Stimulated activated CD8-positive, alpha-beta memory T cell treated with anti-CD3 and anti-CD28 coated beads, Interleukin-4, amount 100 ng/mL, for 1 hour (primary cell): ENCODE data around the gene COPS3.

Source experiments
- DNase-seq, 2 donors: peaks; one replicate each; pipeline ENCODE4 v3.0.0-alpha.2; 2020; ENCODE audit warnings: low read depth in 2 of 2, low spot score in 1 of 2

COPS3 gene

DNA sequence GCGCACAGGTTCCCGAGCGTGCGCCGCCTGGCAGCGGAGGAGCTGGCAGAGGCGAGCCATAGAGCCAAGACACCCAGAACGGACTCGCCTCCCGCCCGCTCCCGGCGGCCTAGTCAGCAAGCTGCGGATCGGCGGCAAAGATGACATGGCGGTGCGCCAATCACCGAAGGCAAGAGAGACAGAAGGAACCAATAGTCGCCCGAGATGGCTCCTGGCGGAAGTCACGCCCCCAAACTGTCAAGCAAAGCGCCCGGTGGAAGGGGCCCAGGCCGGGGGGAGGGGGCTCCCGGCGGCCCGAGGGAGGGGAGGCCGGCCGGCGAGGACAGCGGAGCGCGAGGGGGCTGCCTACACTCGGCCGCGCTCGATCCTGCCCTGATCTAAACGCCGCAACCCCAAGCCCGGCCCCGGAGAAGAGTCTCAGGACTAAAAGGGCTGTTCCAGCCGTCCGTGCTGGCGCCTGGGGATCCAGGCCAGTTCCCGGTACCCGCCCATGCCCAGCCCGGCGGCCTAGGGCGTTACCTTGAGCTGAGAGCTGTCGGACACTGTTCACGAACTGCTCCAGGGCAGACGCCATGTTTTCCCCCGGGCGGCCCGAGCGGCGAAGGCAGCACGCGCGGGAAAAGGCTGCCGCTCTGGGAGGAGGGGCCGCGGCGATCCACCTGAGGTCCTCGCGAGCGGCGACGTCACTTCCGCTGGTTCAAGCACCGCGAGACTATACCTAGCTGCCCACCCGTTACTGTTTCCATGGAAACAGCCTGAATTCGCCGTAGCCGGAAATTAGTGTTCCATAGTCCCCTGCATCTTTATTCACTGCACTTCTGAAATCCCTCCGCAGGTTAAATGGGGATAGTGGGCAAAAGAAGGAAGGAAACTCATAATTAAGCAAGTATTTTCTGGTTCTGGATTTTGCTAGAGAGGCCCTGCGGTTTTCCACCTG is at the start of gene COPS3:
COPS3 (minus strand) TSS at position 634 of the 937 bp plus-strand sequence; CDS start at position 574, 60 bp downstream.
- DNase-seq: peak; percentile 91 to 95

DNA sequence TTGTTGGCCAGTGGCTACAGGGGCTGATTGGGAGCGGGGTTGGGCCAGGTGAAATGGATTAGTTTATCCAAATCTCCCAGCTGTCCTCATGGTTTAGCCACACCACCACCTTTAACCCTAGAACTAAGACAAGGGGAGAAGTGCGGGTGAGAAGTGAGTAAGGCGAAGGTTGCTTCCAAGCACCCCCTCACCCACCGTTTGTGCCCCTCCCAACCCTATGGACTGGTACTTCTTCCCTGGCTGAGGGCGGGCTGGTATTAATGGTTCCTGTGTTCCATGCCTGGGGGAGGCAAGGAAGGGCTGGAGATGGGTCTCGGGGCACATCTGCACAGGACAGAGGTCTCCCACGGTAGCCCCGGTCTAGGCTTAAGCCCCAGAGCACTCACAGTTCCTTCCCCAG is 47.2 kb upstream of the COPS3 start:
- DNase-seq: no peak

DNA sequence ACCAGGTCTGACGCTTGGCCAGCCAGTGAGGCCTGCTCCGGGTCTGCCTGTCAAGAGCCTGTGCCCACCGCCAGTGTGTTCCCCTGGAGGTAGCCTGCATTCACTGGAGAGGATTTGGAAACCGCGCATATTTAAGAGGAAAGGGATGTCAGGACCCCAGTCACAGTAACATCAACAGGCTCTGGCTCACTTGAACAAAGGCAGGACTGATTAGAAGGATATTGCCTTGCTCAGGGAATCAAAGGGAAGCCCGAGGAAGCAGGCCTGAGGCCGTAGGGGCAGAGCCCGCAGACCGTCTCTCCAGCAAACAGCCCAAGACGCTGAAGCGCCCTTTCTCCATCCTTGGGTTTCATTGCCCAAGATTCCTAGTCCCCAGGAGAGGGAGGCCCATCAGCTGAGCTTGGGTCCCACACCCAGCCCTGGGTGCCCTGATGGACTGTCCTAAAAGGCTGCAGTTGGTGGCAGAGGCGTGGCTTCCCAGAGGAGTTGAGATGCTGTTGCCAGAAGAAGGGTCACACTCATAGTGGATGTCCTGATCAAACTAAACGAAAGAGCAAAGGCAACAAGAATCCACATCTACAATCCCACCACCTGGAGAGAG is 45.3 kb upstream of the COPS3 start:
- DNase-seq: no peak

DNA sequence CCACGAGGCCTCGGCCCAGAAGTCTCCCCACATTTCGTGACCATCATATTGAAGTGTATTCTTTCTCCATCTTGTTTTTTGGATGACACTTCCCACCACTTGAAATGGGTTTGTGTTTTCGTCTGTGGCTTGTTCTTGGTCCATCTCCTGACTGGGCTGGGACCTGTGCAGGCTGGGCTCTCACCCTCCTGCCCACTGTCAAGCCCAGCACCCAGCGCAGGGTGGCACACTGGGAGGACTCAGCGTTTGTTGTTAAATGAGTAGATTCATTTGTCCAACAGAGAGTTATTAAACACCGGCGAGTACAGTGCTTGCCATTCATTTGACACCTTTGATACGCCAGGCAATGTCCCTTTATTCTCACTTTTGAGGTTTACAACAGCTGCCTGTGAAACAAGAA is 44.8 kb upstream of the COPS3 start:
- DNase-seq: no peak

DNA sequence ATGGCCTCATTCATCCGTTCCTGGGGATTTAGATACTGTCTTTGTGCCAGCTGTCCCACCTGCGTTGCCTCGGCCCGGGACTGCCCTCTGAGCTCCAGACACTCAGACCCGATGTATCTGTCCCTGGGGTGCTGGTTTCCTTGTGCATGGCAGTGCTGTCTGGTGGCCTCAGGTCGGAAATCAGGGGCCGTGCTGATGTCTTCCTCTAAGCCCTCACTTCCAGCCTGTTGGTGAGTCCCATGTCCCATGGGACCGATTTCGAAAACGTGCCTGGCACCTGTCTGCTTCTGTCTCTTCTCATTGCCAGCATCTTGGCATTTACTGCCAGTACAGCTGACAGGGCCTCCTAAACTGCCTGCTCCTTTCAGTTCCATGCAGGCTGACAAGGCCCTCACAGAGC is 44.2 kb upstream of the COPS3 start:
- no peak for DNase-seq

DNA sequence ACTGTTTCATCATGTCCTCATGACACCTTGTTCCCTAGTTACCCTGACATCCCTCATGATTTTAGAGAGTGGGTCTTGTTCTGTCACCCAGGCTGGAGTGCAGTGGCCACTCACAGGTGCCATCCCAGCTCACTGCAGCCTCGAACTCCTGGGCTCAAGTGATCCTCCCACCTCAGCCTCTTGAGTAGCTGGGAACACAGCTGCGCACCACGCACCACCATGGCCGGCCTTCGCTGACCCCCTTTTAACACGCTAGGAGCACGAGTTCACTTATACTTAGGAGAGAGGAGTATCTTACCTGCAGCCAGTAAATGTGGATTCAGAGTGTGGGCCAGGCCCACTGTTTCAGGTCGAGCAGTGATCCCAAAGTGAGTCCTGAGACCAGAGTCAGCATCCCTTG is 43.6 kb upstream of the COPS3 start:
- no peak for DNase-seq

DNA sequence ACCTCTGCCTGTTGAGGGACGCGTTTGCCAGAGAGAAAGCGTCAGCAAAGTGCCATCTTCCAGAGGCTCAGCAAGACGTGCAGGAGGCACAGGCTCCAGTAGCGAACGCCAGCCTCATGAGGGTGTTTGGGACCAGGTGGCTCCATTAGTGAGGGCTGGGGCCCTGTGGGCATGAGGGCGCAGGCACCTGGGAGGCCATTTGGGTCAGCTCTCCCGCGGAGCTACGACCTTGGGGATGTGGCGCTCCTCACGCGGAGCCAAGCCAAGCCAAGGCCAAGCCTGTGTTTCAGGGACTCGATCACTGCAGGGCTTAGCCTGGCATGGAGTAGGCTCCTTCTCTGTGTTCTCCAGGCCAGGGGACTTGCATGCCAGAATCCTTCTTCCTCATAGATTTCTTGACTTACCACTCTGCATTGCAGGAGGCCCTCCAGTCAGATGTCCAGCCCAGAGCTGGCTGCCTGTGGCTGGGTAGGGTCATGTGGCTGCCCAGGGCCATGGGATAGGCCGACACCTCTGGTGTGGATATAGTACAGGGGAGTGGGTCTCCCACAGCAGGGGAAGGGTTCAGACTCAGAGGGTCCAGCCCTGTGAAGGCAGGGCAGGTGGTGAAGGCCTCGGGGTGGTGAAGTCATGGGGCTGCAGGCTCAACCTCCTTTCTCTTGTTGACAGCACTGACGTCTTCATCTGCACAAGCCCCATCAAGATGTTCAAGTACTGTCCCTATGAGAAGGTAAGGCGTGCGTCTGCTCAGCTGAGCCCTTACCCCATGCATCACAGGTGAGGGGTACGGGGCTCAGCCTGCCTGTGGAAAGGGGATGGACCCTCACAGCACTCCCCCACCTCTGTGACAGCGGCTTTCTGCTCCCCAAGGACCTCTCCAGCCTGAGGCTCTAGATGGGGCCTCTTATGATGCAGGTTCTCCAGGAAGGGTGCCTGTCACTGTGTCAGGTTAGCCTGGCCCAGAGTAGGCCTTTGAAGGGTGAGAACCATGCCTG is 41.8 kb upstream of the COPS3 start:
- DNase-seq: no peak

DNA sequence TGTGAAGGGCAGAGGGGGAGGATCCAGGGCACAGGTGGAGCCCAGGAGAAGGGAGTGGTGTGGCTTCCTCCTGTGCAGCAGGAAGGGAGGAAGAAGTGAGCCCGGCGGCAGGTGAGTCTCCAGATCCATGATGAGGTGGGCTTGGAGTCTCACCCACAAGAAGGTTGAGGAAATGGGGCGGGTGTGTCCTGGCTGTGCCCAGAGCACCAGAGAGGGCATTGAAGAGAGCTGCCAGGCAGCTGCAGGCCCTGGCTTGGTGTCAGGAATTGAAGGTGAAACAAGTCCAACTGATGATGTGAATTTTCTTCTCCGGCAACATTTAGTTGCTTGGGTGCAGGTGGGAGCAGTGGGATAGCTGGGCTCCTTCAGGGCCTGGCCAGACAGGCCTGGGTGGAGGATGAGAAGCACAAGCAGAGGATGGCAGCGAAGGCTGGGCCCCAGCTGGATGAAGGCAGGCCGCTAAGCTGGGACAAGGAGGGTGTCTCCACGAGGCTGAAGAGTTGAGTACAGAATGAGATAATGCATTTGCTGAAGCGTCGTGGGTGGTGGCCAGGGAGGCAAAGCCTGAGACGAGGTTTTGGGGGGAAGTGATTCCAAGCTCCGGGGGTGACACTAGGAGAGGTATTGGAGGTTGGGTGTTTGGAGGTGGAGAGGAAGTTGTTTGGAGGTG is 40.4 kb upstream of the COPS3 start:
- DNase-seq: no peak

DNA sequence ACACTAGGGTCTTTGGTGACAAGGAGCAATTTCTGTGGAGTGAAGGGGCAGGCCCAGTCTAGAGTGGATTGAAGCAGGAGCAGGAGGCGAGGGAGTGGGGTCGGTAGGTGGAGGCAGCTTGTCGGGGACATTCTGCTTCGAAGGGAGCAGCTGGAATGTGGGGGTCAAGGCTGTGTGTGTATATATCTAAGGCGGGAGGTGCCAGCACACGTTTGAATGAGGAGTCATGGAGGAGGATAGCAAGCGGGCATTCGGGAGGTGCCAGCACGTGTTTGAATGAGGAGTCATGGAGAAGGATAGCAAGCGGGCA is 39.8 kb upstream of the COPS3 start:
- no peak for DNase-seq

DNA sequence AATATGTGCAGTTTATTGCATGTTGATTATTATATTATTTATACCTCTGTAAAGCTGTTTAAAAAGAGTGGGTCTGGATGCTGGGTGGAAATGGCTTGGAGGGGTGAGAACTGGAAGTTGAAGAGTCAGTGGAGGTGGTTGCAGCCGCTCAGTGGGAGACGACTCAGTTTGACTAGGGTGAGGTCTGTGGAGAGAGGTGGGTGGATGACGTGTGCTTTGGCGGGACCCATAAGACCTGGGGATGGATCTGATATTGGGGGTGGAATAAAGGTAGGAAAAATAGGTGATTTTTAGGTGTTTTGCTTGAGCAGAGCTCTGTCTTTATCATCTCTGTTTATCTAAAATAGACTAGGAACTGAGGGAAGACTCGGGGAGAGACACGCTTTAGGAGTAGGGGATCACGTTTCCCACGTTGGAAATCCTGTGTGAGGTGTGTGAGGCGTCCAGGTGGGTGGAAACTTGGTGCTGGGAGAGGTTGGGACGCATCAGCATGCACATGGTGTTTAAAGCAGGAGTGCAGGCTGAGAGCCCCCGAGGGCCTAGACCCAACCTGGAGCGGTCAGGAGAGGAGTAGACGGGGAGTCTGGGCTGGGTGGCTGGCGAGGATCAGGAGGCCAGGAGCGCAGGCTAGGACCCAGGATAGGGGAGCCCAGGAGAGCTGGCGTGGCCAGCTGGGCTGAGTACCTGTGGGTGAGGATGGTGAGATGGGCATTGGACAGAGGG is 39.3 kb upstream of the COPS3 start:
- DNase-seq: no peak

DNA sequence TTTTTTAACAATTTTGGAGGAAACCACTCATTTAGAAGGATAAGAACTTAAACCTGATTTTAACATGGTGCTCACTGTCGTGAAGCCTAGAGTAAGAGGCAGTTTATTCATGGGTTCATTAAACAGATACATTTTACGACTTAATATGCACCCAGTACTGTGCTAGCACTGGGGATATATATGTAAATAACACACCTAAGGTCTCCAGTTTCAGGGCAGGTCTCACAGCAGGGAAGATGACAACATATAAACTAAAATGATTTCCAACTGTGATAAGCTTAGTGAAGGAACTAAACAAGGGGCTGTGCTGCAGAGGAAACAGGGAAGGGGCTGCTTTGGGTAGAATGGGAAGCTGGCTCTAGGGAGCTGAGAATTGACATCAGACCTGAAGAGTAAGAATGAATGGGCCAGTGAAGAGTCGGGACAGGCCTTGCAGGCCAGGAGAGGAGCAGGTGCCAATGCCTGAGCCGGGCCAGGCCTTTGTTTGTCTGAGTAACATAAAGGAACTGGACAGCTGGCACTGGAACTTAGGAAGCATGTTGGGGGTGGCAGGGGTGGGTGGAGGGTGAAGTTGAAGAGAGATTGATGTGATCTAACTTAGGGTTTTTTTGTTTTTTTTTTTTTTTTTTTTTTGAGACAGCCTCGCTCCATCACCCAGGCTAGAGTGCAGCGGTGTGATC is 34.2 kb upstream of the COPS3 start:
- no peak for DNase-seq

DNA sequence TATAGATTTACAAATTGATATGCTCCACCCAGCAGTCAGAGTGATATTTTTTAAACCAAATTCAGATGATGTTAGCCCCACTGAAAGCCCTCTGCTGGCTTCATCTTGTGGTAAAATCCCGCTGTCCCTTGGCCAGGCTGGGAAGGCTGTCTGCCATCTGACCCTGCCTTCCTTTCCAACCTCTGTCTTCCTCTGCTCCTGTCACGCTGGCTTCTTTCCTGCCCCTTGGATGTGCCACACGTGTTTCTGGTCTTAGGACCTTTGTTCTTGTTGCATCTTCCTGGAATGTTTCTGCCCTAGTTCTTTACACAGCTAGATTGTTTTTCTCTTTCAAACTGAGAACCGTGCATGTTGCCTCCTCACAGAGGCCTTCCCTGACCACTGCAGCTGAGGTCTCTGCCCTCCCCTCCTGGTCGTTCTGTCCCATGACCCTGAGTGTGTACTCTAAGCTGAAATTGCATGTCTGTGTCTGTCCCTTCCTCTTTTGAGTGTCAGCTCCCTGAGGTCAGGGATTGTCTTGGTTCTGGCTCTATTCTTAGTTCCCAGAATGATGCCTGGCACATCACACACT is 33.5 kb upstream of the COPS3 start:
- DNase-seq: no peak

DNA sequence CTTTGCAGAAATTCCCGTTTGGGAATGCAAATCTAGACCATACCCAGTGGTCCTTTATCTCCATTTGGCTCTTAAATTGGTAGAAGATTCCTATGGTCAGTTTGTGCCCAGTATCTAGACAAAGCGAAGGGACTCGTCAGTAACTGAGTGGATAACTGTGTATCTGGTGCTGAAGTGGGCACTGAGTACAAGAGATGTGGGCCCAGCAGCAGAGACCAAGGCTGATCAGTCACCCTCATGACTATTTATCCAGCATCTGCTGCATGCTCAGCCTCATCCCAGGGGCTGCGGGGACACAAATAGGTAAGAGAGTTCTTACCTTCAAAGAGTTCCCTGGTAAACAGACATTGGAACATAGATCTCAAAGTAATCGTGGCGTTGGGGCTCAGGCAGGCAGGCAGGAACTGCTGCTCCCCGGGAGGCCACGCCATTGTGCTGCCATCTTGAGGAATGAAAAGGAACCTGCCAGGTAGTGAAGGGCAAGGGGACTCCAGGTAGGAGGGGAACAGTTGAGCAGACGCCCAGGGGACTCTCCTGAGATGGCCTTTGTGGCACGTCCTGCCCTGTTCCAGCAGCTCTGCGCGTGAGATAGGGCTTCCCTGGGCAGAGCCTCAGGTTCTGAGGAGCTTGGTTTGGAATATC is 32.4 kb upstream of the COPS3 start:
- DNase-seq: peak; percentile 21 to 59

DNA sequence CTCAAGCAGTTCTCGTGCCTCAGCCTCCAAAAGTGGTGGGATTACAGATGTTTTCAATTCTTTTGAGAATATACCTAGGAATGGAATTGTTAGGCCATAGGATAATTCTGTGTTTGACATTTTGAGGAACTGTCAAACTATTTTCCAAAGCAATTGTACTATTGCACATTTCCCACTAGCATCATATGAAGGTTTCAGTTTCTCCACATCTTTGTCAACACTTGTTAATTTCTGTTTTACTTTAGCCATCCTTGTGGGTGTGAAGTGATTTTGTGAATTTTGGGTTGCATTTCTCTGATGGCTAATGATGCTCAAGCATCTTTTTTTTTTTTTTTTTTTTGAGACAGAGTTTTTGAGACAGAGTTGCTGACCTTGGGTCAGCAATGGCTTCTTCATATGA is 28.3 kb upstream of the COPS3 start:
- no peak for DNase-seq

DNA sequence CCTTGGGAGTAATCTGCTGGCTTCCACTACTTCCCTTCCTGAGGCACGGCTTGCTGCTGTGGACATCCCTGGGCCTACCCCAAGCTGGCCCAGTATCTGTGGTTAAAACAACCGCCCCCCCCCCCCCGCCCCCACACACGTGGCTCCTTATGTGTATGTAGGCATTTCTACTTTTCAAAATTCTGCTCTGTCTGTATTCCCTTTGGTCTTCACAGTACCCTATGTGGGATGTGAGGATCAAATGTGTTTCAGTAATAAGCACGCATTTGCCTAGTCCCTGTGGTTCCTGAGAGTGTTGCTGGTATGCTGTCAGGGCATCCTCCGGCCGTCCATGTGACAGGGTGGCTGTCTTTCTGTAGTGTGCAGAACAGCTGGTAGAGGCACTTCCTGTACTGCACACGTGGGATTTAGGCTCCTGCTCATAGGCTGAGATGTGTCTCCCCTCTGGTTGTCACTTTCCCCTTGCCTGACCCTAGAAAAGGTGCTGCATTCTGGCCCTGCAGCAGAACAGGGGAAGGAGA is 24.3 kb upstream of the COPS3 start:
- DNase-seq: peak; percentile 21 to 23

DNA sequence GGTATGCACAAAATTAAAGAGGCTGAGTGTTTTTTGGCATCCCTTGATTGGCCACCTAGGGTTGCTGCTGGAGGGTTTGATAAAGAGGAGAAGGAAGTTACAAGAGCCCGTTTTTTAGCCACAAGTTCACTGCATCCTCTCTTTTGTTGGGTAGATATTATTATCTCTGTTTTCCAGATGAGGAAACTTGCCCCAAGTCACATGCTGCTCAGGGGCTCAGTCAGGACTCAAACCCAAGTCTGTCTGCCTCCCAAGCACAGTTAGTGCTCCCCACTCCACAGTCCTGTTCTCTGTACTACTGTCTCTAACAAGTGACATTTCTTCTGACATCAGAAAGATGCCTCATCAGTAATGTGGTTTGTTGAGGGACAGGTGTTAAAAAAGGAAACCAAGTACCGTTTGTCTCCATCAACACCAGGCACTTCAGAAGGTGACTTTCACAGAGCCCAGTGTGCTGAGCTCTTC is 23.5 kb upstream of the COPS3 start:
- DNase-seq: no peak

DNA sequence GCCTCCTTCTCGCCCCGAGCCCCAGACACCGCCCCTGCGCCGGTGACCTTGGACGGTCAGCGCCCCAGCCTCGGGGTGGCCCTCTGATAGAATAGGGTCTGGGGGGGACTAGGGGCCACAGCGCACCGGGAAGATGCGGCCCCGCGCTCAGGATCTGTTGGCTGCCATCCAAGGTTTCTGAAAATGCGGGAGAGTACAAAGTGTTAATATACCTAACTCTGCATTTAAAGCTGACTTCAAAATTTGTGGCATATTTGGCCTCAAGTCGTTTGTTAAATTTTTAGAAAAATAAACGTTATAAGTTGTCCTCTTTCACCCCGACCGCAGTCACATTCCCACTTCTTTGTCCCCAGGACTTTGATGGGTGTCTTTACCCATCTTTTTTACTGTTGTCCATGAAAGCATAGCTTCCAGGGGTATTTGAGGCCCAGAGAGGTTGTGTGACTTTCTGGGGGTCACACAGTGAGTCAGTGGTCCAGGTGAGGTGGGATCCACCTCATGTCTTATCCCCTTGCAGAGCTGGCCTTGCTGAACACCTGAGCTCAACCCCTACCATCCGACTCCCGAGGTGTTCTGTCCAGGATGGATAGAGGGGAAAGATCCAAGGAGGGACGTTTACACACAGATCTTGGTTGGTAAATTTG is 22.9 kb upstream of the COPS3 start:
- DNase-seq: no peak
